ENCODE measurements around the gene WARS2.

GRCh38 chr1:119143706-119144105, 3.3 kb upstream of the WARS2 start:
- TF ChIP-seq SIN3A (IDR thresholded peaks at IDR 0.05; ENCODE audit: borderline replicate concordance, insufficient read depth, low read length): no peak
- TF ChIP-seq POLR2AphosphoS5 (IDR thresholded peaks at IDR 0.05; ENCODE audit: low read depth, low read length): no peak
